GM12891 (cell line): ENCODE measurements around the gene GMDS.

Experiments
- POLR2A ChIP-seq: IDR thresholded peaks from 2 replicates; pipeline ENCODE4 v1.6.1; 2011; ENCODE audit warnings: low read depth, low read length, control low read depth
- POLR2AphosphoS5 ChIP-seq: IDR thresholded peaks from 2 replicates; pipeline ENCODE4 v1.6.1; 2011; ENCODE audit warnings: low read depth, low read length, control low read depth

- TF ChIP-seq POLR2A (no peak), POLR2AphosphoS5 (no peak)
Measured at GRCh38 chr6:1850121-1850839, 395.1 kb downstream of the GMDS start.
